PC-9 (cell line): Measurements from ENCODE around the gene EML3. TPM values are rescaled to one million over a fixed set of nuclear protein-coding genes. Genes with fewer than 3 reads are reported as not detected.

ENCODE experiments used
- BruUV-seq: library from RNA; stranded (reverse); fragments of 400-500 nt; replicated peaks from 2 replicates; lab custom pipeline; 2021; lab: Mats Ljungman, UMichigan
- CTCF ChIA-PET: fragments of 300-600 bp; sonication (Branson Sonifier 250); formaldehyde crosslinking; loops from one replicate; lab custom pipeline; 2022; ENCODE audit warnings: antibody characterized with exemption; lab: Charles Lee
- POLR2A ChIA-PET: fragments of 300-600 bp; sonication (Branson Sonifier 250); formaldehyde crosslinking; loops from one replicate; lab custom pipeline; 2022; ENCODE audit warnings: antibody characterized with exemption; ENCODE audit not compliant: unreplicated experiment; lab: Charles Lee
- DNase-seq, 2 experiments: peaks; one replicate each; pipeline versions ENCODE4 v3.0.0 to v3.0.0-alpha.2; 2015 to 2022; ENCODE audit warnings: mixed read lengths in 1 of 2
- H2AFZ ChIP-seq: fragments of 200-600 bp; sonication (generic); 2 replicates; pipeline ENCODE4 v1.8.1; 2017; ENCODE audit warnings: antibody characterized with exemption
- H3F3A ChIP-seq: fragments of 200-600 bp; sonication (generic); 2 replicates; pipeline ENCODE4 v1.8.1; 2017; ENCODE audit warnings: antibody characterized with exemption, mild to moderate bottlenecking, low read depth; ENCODE audit not compliant: insufficient read depth
- H3K27ac ChIP-seq: fragments of 200-600 bp; sonication (generic); 2 replicates; pipeline ENCODE4 v1.6.1; 2016; ENCODE audit warnings: mixed run types
- H3K27me3 ChIP-seq: fragments of 200-600 bp; sonication (generic); 2 replicates; pipeline ENCODE4 v1.6.1; 2016; ENCODE audit warnings: low read depth, mixed run types; ENCODE audit not compliant: insufficient read depth
- H3K36me3 ChIP-seq: fragments of 200-600 bp; sonication (generic); 2 replicates; pipeline ENCODE4 v1.6.1; 2016; ENCODE audit warnings: low read depth, mixed run types
- H3K4me1 ChIP-seq: fragments of 200-600 bp; sonication (generic); replicated peaks from 2 replicates; pipeline ENCODE4 v1.6.1; 2016; ENCODE audit warnings: mixed run types; ENCODE audit not compliant: insufficient read depth
- H3K4me2 ChIP-seq: fragments of 200-600 bp; sonication (generic); 2 replicates; pipeline ENCODE4 v1.6.1; 2017; ENCODE audit warnings: mixed run types
- H3K4me3 ChIP-seq: fragments of 200-600 bp; sonication (generic); 2 replicates; pipeline ENCODE4 v1.6.1; 2016; ENCODE audit warnings: mixed run types
- H3K79me2 ChIP-seq: fragments of 200-600 bp; sonication (generic); 2 replicates; pipeline ENCODE4 v1.6.1; 2017; ENCODE audit warnings: low read depth, mixed run types
- H3K9me2 ChIP-seq: fragments of 200-600 bp; sonication (generic); 2 replicates; pipeline ENCODE4 v1.8.1; 2017; ENCODE audit warnings: mild to moderate bottlenecking; ENCODE audit not compliant: insufficient read depth
- H3K9me3 ChIP-seq: fragments of 200-600 bp; sonication (generic); 2 replicates; pipeline ENCODE4 v1.8.1; 2016; ENCODE audit warnings: low read depth; ENCODE audit not compliant: insufficient read depth
- H4K20me1 ChIP-seq: fragments of 200-600 bp; sonication (generic); 2 replicates; pipeline ENCODE4 v1.8.1; 2017; ENCODE audit not compliant: insufficient read depth
- CTCF ChIP-seq: fragments of 200-600 bp; sonication (generic); conservative IDR thresholded peaks from 2 replicates; pipeline ENCODE4 v1.6.1; 2017; ENCODE audit warnings: mixed run types, antibody characterized with exemption, mild to moderate bottlenecking, moderate library complexity
- EZH2 ChIP-seq: fragments of 200-600 bp; sonication (generic); IDR thresholded peaks from 2 replicates; pipeline ENCODE4 v1.8.0; 2017; ENCODE audit warnings: antibody characterized with exemption, low read depth
- intact Hi-C: fragments of 100-400 bp; cut with micrococcal nuclease; formaldehyde crosslinking; loops from one replicate; pipeline ENCODE4 v1.10.0; 2022; ENCODE audit not compliant: unreplicated experiment
- total RNA-seq: library from RNA; stranded (reverse); gene quantifications from 2 replicates; pipeline ENCODE4 v1.2.3, GENCODE V29; 2021

The EML3 gene
- total RNA-seq, 1 experiment from 2014 or later, result 84.2 TPM

GRCh38 chr11:62599069-62599696 is 13.4 kb downstream of the EML3 start:
- TF ChIP-seq EZH2 (no peak), CTCF (no peak)
- H3K9me2 ChIP-seq, result no peaks in the 10 kb centered on the region
- H2AFZ ChIP-seq, result no peak overlapping the region
- intact Hi-C loops, result no loop called here
- ChIA-PET CTCF (interaction anchor here (0.6 to 1.4 kb wide), 3 partner anchors 38 to 175 kb away, joined by 3 to 7 read pairs (median 5); no protein-coding TSS in a partner anchor), POLR2A (interaction anchor here (0.6 to 1.0 kb wide), 8 partner anchors 25 to 899 kb away, joined by 3 to 15 read pairs (median 4); partner anchors contain the start of genes INTS5 and UQCC3)
- BruUV-seq, result no TSS peak
- peaks cover 15% of the 10 kb centered on the region for H3K36me3 ChIP-seq
- peaks cover 17% of the 10 kb centered on the region for H3K4me1 ChIP-seq
- H3K9me3 ChIP-seq, result no peaks in the 10 kb centered on the region
- DNase-seq, result peak; percentile 88 to 96
- H3K4me2 ChIP-seq, result peak overlapping the region; percentile 94
- no peak overlapping the region for H3K27ac ChIP-seq
- H3F3A ChIP-seq, result peaks cover 60% of the 10 kb centered on the region
- H4K20me1 ChIP-seq, result no peaks in the 10 kb centered on the region; the same call in 1 of the 2 replicates
- no peaks in the 10 kb centered on the region for H3K27me3 ChIP-seq
- peaks cover 38% of the 10 kb centered on the region for H3K79me2 ChIP-seq
- H3K4me3 ChIP-seq, result peak overlapping the region; percentile 95; the same call in 1 of the 2 replicates

GRCh38 chr11:62595124-62595523 is 17.5 kb downstream of the EML3 start:
- intact Hi-C loops, result no loop called here
- no peak overlapping the region for H3K27ac ChIP-seq
- no peaks in the 10 kb centered on the region for H3K27me3 ChIP-seq
- no peak overlapping the region for H3K4me3 ChIP-seq
- H3K9me3 ChIP-seq, result no peaks in the 10 kb centered on the region
- ChIA-PET CTCF (no interaction called here), POLR2A (no interaction called here)
- H3K79me2 ChIP-seq, result peaks cover 35% of the 10 kb centered on the region
- H3K36me3 ChIP-seq, result peaks cover 15% of the 10 kb centered on the region
- no TSS peak for BruUV-seq
- no peaks in the 10 kb centered on the region for H3K9me2 ChIP-seq
- H4K20me1 ChIP-seq, result no peaks in the 10 kb centered on the region; the same call in 1 of the 2 replicates
- H3K4me2 ChIP-seq, result no peak overlapping the region
- H2AFZ ChIP-seq, result no peak overlapping the region
- H3F3A ChIP-seq, result peaks cover 68% of the 10 kb centered on the region
- peaks cover 34% of the 10 kb centered on the region for H3K4me1 ChIP-seq
- TF ChIP-seq EZH2, result no peak
- TF ChIP-seq CTCF, result no peak
- no peak for DNase-seq

- DNase-seq, result peak; percentile 60 to 76
- ChIA-PET CTCF (interaction anchor here (0.7 kb wide), 2 partner anchors 123 to 270 kb away, joined by 3 to 8 read pairs; no protein-coding TSS in a partner anchor), POLR2A (no interaction called here)
- TF ChIP-seq CTCF, result peak; percentile 69
- TF ChIP-seq EZH2, result no peak
- H3K4me1 ChIP-seq, result peaks cover 30% of the 10 kb centered on the region
- H3K4me3 ChIP-seq, result no peak overlapping the region
- H3K27me3 ChIP-seq, result no peaks in the 10 kb centered on the region
- H3K27ac ChIP-seq, result no peak overlapping the region
- H3K9me2 ChIP-seq, result no peaks in the 10 kb centered on the region
- no peaks in the 10 kb centered on the region for H4K20me1 ChIP-seq
- peaks cover 69% of the 10 kb centered on the region for H3F3A ChIP-seq
- peaks cover 20% of the 10 kb centered on the region for H3K36me3 ChIP-seq
- no peaks in the 10 kb centered on the region for H3K9me3 ChIP-seq
- no peak overlapping the region for H3K4me2 ChIP-seq
- intact Hi-C loops, result loop anchor here (2.0 to 5.0 kb wide), 5 partner anchors 41 to 269 kb away; partner anchors contain the start of genes C11orf98, CSKMT, HNRNPUL2 and POLR2G
- H3K79me2 ChIP-seq, result peaks cover 36% of the 10 kb centered on the region
- no TSS peak for BruUV-seq
- H2AFZ ChIP-seq, result no peak overlapping the region
Observed at GRCh38 chr11:62593434-62594044, 19.0 kb downstream of the EML3 start.
